T-helper 2 cell treated with Interferon-gamma antibody and Interleukin-4, amounts not matched to agents 100 ng/mL and 5 ng/mL, for 36 hours (primary cell): ENCODE data around the gene KMT2E. TPM values are rescaled to one million over a fixed set of nuclear protein-coding genes. Genes with fewer than 3 reads are reported as not detected.
"Not testable (repeated sequence)": the region's sequence is repeated elsewhere in the genome, so short reads cannot be mapped to it uniquely, and the experiment has no call there.

Experiments
- intact Hi-C: fragments of 100-400 bp; cut with micrococcal nuclease; formaldehyde crosslinking; loops from one replicate; pipeline ENCODE4 v1.15.1; 2023
- total RNA-seq: library from RNA; stranded (reverse); gene quantifications from 2 replicates; pipeline ENCODE4 v1.2.3, GENCODE V29; 2022

The KMT2E gene
- total RNA-seq, 1 donor from 2014 or later = 93.4 TPM

DNA sequence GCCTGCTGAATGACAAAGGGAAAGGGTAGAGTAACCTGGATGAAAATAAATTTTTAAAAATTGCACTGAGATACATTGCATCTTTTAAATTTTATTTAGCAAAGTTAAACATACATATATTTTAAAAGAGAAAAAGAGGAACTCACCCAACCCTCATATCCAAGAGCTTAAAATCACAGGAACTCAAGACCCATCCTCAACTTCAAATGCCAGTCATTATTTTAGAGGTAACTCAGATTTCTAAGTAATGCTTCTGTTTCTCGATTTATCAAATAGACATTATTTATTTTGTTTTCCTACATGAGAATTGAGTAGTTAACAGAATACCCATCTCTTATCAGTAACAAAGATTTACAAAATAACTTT, 32.4 kb upstream of the KMT2E start:
- intact Hi-C loops = loop anchor here (1.0 to 5.0 kb wide), 8 partner anchors 24 to 551 kb away; partner anchors contain the start of gene RINT1

DNA sequence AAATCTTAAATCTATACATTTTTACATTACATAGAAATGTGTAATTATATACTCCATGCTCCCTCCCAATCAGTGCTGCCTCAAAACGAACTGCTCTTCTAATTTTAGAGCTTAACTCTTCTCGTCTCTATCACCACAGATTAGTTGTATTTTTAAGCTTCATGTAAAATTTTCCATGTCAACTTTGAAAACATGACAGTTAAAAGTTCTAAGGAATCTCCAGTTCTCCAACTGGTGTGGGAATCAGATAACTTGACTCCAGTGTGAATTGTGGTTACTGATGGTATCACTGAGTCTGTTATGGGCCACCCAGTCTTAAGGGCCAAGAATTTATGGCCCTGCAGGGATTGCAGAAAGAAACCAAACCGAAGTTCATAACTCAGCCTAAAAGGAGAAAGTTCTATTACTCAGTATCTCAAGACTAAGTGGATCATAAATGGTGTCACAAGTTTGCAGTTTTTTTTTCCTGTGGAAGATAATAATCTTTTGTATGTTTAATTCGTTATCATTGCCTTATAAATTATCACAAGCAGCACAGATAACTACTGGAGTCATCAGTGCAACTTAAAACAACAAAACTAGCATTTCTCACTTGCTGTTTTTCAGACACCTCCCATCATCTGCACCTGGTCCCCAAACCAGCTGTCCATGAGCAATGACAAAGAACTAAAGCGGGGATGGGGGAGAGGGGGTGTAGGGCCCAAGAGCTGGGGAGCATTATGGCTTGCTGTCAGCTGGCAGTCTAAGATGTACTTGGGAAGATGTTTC, 31.5 kb upstream of the KMT2E start:
- intact Hi-C loops = loop anchor here (1.0 to 5.0 kb wide), 5 partner anchors 30 to 550 kb away; partner anchors contain the start of gene RINT1

DNA sequence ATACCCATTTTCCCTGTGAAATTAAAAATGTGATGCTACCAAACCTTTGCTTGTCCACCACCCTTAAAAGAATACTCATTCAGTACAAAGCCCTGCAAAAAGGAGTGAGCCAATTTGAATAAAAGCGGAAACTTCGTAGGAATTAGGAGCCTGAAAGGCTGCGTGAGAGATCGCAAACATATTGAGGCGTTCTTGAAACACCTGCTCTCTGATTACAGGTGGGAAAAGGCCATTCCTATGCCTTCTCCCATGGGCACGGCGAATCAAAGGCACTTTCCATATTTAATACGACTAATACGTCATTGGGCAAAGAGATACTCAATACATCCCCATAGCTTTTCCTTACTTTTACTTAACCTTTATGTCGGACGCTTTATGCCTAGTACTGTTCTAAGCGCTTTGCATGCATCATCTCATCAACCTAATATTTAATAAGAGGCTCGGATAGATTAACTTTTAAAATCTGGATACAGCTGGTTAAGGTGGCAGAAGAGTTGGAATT, 30.9 kb upstream of the KMT2E start:
- intact Hi-C loops = loop anchor here (1.0 to 5.0 kb wide), 5 partner anchors 29 to 549 kb away; partner anchors contain the start of gene RINT1

DNA sequence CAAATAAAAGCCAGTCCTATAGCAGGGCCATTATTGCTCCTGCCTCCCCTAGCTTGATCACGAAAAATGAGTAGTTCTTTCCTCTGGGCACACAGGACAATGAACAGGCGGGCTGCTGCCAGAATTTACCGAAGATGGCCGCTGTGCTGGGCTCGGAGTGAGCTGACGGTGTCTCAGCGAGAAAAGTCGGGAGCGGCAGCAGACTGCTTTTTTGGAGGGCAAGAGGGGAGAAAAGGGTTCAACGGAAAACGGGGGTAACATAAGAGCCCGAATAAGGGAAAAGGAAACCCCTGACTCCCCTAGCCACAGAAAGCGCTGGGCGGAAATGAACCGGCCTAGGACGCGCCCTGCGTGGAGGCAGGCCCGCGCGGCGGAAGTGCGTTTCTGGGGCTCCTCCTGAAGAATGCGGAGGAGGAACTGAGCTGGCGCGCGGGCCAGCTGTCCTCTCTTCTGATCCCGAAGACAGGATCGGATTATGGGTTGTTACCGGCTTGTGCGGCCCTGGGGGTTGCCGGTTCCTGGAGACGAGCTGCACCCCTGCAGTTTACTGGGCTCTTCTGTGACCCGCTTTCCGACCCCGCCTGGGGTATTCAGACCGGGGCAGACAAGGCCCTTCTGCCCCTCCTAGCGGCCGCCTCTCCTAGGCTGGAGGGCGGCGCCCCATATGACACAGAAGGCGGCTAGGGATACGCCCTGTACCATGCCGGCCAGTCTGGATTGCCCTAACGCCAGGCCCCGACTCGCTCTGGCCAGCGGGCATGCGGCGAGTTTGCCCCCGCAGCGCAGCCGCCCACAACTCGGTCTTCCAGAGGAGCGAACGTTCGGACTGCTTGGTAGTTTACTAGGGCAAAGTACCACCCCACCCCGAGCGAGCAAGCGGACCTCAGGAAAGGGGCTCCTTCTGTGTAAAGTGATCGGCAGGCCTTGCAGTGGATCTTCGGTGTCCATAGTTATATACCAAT, 30.1 kb upstream of the KMT2E start:
- intact Hi-C loops = loop anchor here (1.0 to 5.0 kb wide), 5 partner anchors 28 to 548 kb away; partner anchors contain the start of gene RINT1

DNA sequence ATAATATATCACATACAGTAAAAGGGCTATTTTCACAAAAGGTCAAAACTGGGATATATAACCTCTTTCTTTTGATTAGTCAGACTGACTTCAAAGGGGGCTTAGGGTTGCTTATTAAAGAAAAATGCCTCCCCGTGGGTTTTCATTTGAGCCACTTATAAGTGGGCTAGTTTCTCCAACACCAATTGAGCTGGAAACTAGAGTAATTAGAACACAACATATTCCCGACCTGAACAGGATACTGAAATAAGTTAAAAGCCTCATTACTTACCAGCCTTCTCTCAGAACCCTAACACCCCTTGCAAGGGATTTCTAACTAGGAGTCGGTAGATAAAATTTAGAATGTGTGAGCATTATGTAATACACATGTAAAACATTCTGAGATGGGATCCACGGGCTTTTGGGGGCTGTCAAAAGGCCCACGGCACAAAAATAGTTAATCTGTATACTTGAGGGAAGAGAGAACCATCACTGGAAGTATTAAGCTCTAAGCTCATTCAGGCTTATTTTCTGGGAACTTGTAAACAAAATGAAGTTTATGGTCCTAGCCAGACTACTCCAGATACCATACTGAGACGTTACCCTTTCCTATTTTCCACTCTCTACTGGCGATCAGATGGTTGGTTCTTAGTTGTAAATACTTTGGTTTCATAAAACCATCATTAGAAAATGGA, 29.3 kb upstream of the KMT2E start:
- intact Hi-C loops = loop anchor here (5.0 kb wide), 3 partner anchors 118 to 548 kb away; partner anchors contain the start of gene RINT1

DNA sequence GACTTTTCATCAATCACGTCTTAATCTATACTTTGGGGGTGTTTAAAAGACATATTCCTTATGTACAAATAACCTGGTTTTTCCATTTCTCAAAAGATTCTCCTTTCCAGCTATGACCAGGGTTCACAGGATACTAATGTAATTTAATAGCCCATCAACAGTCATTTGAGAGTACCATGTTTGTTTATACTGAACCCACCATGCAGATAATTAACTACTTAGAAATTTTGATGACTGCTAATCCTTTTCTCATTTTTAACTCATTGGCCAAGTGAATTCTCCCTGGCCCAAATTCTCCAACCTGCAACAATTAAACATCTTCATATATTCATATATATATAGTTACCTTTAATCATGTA, 28.8 kb upstream of the KMT2E start:
- intact Hi-C loops = no loop called here

DNA sequence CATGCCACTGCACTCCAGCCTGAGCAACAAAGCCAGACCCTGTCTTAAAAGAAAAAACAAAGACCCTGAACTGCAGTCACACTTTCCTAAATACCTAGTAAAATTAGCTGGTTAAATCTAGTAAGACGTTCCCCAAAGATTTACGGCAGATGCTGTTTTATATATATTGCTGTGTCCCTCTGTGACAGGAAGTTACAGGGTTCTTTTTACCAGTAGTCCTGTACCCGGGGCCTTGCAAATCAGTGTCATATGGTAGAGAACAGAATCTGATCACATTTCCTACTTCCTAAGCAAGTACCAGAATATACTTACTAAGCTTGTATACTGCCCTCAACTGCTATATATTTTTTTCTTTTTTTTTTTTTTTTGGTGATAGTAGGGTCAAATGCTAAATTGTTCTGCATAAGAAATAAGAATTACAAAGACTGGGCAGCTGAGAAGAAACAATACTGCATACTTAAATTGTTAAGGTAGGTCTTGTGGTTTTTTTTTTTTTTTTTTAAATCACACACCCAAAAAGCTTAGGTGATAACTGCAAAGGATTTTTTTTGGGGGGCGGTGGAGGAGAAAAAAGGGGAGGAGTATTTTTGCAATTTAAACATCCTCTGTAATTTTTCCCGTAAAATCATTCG, 27.3 kb upstream of the KMT2E start:
- intact Hi-C loops = no loop called here

DNA sequence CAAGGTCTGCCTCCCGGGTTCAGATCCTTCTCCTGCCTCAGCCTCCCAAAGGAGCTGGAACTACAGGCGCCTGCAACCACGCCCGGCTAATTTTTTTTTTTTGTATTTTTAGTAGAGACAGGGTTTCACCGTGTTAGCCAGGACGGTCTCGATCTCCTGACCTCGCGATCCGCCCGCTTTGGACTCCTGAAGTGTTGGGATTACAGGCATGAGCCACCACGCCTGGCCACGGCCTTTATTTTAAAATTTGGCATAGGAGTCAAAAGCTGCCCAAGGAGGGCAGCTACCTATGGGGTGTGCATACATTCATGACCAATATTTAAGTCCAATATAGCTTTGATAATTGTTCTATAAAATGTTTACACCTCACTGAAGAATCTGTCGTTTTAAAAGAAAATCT, 26.6 kb upstream of the KMT2E start:
- intact Hi-C loops = not testable (repeated sequence)

DNA sequence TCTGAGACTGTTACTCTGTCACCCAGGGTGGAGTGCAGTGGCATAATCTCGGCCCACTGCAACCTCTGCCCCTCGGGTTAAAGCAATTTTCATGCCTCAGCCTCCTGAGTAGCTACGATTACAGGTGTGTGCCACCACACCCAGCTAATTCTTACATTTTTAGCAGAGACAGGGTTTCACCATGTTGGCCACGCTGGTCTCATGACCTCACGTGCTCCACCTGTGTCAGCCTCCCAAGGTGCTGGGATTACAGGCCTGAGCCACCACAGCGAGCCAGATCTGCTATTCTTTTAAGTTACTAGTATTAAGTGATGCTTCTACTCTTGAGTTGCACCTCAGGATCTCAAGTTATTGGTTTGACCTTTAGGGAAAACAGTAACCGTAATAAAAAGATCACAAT, 23.0 kb upstream of the KMT2E start:
- intact Hi-C loops = no loop called here

DNA sequence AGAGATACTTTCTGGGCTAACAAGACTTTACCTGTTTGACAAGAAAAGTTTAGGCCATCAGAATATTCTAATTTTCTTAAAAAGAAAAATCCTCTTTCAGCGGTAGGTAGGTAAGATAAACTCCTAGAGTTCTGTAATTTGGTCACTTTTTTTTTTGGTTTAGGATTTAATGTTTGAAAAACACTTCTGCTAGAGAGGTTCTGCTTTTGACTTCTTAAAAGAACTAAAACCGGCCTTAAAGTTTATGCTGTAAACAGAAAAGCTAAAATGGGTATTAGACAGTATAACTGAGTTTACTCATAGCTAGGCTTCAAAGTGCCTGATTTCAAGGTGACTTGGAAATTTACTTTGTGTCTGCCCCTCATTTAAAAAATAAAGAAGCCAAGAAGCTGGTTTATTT, 21.7 kb upstream of the KMT2E start:
- intact Hi-C loops = no loop called here

DNA sequence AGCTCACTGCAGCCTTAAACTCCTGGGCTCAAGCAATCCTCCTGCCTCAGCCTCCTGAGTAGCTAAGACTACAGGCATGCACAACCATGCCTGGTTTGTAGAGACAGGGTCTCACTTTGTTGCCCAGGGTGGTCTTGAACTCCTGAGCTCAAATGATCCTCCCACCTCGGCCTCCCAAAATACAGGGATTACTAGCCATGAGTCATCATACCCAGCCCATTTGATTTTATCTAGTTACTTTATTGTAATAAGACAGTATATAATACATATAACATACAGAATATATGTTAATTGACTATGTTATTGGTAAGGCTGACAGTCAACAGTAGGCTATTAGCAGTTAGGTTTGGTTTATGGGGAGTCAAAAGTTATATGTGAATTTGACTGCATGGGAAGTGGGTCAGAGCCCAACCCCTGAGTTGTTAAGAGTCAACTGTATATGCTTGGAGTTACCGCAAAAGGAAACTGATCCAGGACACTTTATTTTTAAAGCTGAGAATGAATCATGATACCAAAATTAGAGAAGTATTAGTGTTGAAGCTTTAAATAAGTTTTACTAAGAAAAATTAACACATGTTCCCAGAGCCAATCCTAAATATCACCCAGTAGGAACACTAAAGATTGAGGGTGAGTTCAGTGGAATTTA, 20.7 kb upstream of the KMT2E start:
- intact Hi-C loops = no loop called here

DNA sequence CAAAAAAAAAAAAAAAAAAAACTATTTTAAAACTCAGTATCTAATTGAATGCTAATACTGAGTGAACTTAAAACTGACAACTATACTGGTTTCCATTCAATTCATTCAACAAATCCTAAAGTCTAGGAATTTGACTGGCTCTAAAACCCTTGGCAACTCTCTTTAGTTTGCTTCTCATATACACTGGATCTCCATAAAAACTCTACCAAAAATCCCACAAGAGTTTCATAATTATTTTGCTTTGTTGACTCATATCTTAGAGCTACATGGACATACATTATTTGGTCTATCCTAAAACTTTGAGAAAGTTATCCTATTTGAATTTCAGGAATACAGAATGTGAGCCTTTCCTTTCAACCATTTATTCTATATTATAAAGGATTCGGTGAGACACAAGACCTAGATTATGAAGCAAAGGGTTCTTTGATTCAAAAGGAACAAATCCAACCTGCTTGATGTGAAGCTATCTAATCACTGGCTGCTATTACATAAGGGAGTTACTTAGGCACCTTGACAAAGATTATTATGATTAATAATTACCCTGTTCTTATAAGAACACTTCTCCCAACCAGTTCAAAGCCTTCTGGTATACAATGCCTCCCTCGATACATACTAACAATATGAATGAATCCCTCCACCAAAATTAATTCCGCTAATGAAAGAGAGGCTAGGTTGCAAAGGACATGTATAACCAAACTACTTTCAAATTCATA, 15.8 kb upstream of the KMT2E start:
- intact Hi-C loops = no loop called here

DNA sequence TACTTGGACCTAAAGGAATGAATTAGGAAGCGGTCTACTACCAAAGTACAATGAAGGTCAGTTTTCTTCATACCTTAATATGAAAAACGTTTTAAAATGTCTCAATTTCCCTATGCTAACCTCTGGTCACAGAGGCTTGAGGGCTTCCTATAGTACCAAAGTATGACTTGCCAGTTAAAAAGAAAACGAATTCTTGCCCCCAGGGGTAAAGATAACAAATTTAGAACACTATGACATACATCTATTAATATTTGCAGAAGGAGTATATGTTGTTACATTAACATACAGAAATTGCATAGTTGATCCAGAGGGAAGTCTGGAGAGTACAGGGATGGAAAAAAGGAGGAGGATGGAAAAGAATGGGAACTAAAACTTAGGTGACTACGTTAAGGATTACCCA, 13.8 kb upstream of the KMT2E start:
- intact Hi-C loops = no loop called here

DNA sequence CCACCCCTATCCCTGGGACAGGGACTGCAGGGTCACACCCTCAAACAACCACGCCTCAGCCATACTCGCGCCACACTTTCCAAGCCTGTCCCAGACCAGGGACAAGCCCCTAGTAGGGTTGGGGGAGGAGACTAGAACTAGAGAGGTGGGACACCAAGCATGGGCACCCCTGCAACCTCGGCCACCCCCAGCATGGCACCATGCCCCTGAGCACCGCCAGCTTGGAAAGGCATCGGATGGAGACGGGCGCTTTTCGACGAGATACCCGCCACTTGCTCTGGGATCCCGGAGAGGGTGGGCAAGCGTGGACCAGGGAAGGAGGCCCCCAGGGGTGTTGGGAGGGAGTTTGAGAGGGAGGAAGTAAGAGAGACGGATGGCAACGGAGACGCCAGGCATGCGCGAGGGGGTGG, 13.1 kb upstream of the KMT2E start:
- intact Hi-C loops = no loop called here

DNA sequence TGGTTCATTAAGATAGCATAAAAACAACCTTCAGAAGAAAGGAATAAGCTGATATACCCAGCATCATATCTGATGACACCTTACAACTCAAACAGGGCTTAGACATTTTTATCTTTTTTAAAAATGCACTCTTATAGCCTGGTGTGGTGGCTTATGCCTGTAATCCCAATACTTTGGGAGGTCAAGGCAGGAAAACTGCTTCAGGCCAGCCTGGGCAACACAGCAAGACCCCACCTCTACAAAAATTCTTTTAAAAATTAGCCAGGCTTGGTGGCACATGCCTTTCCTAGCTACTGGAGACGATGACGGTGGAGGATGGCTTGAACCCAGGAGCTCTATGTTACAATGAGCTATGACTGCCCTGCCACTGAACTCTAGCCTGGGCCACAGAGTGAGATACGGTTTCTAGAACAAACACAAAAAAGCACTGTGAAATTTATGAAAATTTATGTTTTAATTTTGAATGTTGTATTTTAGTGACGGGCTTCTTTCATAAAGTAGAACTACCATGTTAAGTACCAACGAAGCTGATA, 12.3 kb upstream of the KMT2E start:
- intact Hi-C loops = no loop called here

DNA sequence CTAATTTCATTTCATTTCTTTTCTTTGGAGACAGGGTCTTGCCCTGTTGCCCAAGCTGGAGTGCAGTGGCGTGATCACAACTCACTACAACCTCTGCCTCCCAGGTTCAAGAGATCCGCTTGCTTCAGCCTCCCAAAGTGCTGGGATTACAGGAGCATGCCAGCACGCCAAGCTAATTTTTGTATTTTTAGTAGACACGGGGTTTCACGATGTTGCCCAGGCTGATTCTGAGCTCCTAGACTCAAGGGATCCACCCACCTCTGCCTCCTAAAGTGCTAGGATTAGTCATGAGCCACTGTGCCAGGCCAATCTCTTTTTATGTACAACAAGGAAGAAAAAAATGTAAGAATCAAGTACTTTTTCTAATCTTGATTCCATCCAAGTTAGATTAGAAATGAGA, 10.7 kb upstream of the KMT2E start:
- intact Hi-C loops = no loop called here

DNA sequence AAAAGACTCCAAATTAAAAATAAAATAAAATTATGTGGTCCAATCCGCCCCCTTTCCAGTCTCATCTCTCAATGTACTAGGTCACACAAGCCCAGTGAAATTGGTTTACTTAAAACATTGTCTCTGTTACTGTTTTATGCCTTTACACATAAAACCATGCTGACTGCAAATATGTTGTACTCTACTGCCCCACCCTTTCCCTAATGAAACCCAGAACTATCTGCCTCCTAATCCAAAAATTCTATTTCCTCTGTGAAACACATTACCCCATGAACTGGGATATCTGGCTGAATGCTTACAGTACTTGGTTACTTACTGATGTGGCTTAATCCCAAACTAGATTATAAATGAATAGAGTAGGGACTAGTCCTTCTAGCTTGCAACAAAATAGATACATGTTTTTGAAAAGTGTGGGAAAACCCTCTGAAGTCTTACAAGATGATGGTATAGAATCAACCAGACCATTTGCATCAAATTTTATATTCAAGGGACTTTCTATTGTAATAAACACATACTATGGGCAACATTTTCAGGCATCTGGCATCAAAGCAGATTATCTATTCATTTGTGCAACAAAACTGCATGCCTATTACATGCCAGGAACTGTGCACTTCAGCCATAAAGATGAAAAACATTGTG, 10.0 kb upstream of the KMT2E start:
- intact Hi-C loops = no loop called here

DNA sequence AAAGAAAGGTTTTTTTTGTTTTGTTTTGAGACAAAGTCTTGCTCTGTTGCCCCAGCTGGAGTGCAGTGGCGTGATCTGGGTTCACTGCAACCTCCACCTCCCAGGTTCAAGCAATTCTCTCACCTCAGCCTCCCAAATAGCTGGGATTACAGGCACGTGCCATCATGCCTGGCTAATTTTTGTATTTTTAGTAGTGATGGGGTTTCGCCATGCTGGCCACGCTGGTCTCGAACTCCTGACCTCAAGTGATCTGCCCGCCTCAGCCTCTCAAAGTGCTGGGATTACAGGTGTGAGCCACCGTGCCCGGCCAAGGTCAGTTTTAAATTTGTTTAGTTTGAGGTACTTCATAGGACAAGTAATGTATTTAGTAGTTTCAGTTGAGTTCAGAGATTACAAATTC, 9.0 kb upstream of the KMT2E start:
- intact Hi-C loops = not testable (repeated sequence)

DNA sequence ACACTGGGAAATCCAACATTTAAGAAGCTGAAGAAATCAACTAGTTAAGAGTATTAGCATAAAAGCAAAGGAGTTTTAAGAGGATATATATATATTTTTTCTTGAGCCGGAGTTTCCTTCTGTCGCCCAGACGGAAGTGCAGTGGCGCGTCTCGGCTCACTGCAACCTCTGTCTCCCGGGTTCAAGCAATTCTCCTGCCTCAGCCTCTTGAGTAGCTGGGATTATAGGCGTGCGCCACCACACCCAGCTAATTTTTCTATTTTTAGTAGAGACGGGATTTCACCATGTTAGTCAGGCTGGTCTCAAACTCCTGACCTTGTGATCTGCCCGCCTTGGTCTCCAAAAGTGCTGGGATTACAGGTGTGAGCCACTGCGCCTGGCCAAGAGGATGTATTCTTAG, 8.5 kb upstream of the KMT2E start:
- intact Hi-C loops = not testable (repeated sequence)
